H1 (cell line): Measurements from ENCODE around the gene DPEP3. TPM values are rescaled to one million over a fixed set of nuclear protein-coding genes. Genes with fewer than 3 reads are reported as not detected.

Experiments used
- CTCF ChIA-PET: fragments of 300-600 bp; sonication (Branson Sonifier 250); formaldehyde crosslinking; loops from one replicate; lab custom pipeline; 2021; ENCODE audit not compliant: partially characterized antibody; lab: Charles Lee
- POLR2A ChIA-PET: fragments of 300-600 bp; sonication (Branson Sonifier 250); formaldehyde crosslinking; loops from one replicate; lab custom pipeline; 2021; ENCODE audit warnings: inconsistent platforms; ENCODE audit not compliant: partially characterized antibody; lab: Charles Lee
- DNase-seq, 2 experiments: peaks; one replicate each; pipeline versions ENCODE4 v3.0.0 to v3.0.0-alpha.2; 2010 to 2022; ENCODE audit warnings: low spot score in 2 of 2, low read depth in 1 of 2, mixed read lengths in 1 of 2
- FAIRE-seq: peaks from 2 replicates; lab custom pipeline; 2011; peaks lifted over from hg19 to GRCh38; lab: Jason Lieb, UNC
- H2AFZ ChIP-seq: 2 replicates; pipeline ENCODE4 v1.8.1; 2012; ENCODE audit warnings: low read length, inconsistent platforms
- H2AK5ac ChIP-seq: 2 replicates; pipeline ENCODE4 v1.6.1; 2013; ENCODE audit warnings: low read depth, low read length
- H2BK120ac ChIP-seq: replicated peaks from 2 replicates; pipeline ENCODE3; 2013; ENCODE audit warnings: low read depth, low read length, inconsistent platforms
- H2BK12ac ChIP-seq: 2 replicates; pipeline ENCODE4 v1.6.1; 2013; ENCODE audit warnings: low read depth, low read length
- H2BK15ac ChIP-seq: 2 replicates; pipeline ENCODE4 v1.6.1; 2013; ENCODE audit warnings: low read length
- H2BK20ac ChIP-seq: 2 replicates; pipeline ENCODE4 v1.6.1; 2013; ENCODE audit warnings: low read length
- H2BK5ac ChIP-seq: 2 replicates; pipeline ENCODE4 v1.6.1; 2013; ENCODE audit warnings: low read depth, low read length
- H3K14ac ChIP-seq: 2 replicates; pipeline ENCODE4 v1.6.1; 2013; ENCODE audit warnings: inconsistent platforms; ENCODE audit not compliant: insufficient read length
- H3K18ac ChIP-seq: 2 replicates; pipeline ENCODE4 v1.6.1; 2013; ENCODE audit warnings: low read length; ENCODE audit errors: extremely low read depth
- H3K23ac ChIP-seq: 2 replicates; pipeline ENCODE4 v1.6.1; 2013; ENCODE audit warnings: inconsistent platforms; ENCODE audit not compliant: insufficient read length
- H3K23me2 ChIP-seq: 2 replicates; pipeline ENCODE4 v1.6.1; 2013; ENCODE audit warnings: low read depth, low read length
- H3K27ac ChIP-seq: 2 replicates; pipeline ENCODE4 v1.6.1; 2011; ENCODE audit warnings: low read depth, low read length, inconsistent platforms
- H3K27me3 ChIP-seq, 4 experiments: replicated peaks in 1 of 4; 1 replicate in 1 of 4; 2 replicates in 3 of 4; pipeline versions ENCODE4 v1.6.1 to v1.8.1; 2011 to 2013; ENCODE audit warnings: low read length in 3 of 4, mild to moderate bottlenecking in 3 of 4, inconsistent platforms in 2 of 4, mixed read lengths in 2 of 4, moderate library complexity in 1 of 4; ENCODE audit not compliant: control insufficient read depth in 3 of 4, insufficient read depth in 3 of 4; ENCODE audit errors: extremely low read depth in 1 of 4
- H3K36me3 ChIP-seq, 4 experiments: 2 replicates each; pipeline versions ENCODE4 v1.6.1 to v1.8.1; 2011 to 2013; ENCODE audit warnings: mild to moderate bottlenecking in 4 of 4, low read length in 3 of 4, moderate library complexity in 2 of 4, control low read depth in 1 of 4, inconsistent platforms in 1 of 4; ENCODE audit not compliant: insufficient read depth in 4 of 4, control insufficient read depth in 2 of 4
- H3K4ac ChIP-seq: replicated peaks from 2 replicates; pipeline ENCODE3; 2013; ENCODE audit warnings: low read length, low read depth, mixed read lengths, inconsistent platforms; ENCODE audit not compliant: insufficient read length
- H3K4me1 ChIP-seq, 4 experiments: replicated peaks in 1 of 4; 1 replicate in 1 of 4; 2 replicates in 3 of 4; pipeline versions ENCODE4 v1.6.1 to v1.8.1; 2011 to 2013; ENCODE audit warnings: low read length in 3 of 4, inconsistent platforms in 2 of 4, mixed read lengths in 1 of 4; ENCODE audit not compliant: insufficient read depth in 4 of 4, control insufficient read depth in 3 of 4
- H3K4me2 ChIP-seq, 2 experiments: 2 replicates each; pipeline versions ENCODE4 v1.6.1 to v1.8.1; 2011 to 2013; ENCODE audit warnings: low read depth in 2 of 2, low read length in 2 of 2, control low read depth in 1 of 2, inconsistent platforms in 1 of 2, mild to moderate bottlenecking in 1 of 2; ENCODE audit not compliant: insufficient read depth in 1 of 2
- H3K4me3 ChIP-seq, 4 experiments: fragments of 200-600, 300-600 bp in 1 of 4; sonication (generic), shearing (Covaris generic), sonication (Bioruptor Twin) in 1 of 4; 2 replicates each; pipeline versions ENCODE4 v1.5.1 to v1.8.1; 2011 to 2016; ENCODE audit warnings: low read length in 4 of 4, low read depth in 3 of 4, control low read depth in 2 of 4, inconsistent platforms in 2 of 4, mild to moderate bottlenecking in 2 of 4, mixed read lengths in 1 of 4, moderate library complexity in 1 of 4; ENCODE audit not compliant: insufficient read depth in 2 of 4; ENCODE audit errors: extremely low read depth in 1 of 4
- H3K56ac ChIP-seq: replicated peaks from 2 replicates; pipeline ENCODE3; 2013; ENCODE audit warnings: low read depth, mild to moderate bottlenecking, mixed read lengths, low read length, inconsistent platforms; ENCODE audit not compliant: insufficient read length
- H3K79me1 ChIP-seq: 2 replicates; pipeline ENCODE4 v1.6.1; 2013; ENCODE audit warnings: low read depth, low read length, control low read depth
- H3K79me2 ChIP-seq, 2 experiments: 2 replicates each; pipeline versions ENCODE4 v1.6.1 to v1.8.1; 2012 to 2013; ENCODE audit warnings: low read length in 2 of 2, mild to moderate bottlenecking in 2 of 2, inconsistent platforms in 1 of 2; ENCODE audit not compliant: insufficient read depth in 2 of 2, control insufficient read depth in 1 of 2
- H3K9ac ChIP-seq, 4 experiments: replicated peaks in 1 of 4; 1 replicate in 1 of 4; 2 replicates in 3 of 4; pipeline versions ENCODE4 v1.6.1 to v1.8.1; 2011 to 2013; ENCODE audit warnings: low read depth in 3 of 4, low read length in 3 of 4, control low read depth in 2 of 4, mild to moderate bottlenecking in 2 of 4, moderate library complexity in 2 of 4, inconsistent platforms in 1 of 4; ENCODE audit errors: extremely low read depth in 1 of 4
- H3K9me3 ChIP-seq, 2 experiments: 2 replicates each; pipeline versions ENCODE4 v1.6.1 to v1.8.1; 2012 to 2013; ENCODE audit warnings: mild to moderate bottlenecking in 2 of 2, moderate library complexity in 2 of 2, control low read depth in 1 of 2, inconsistent platforms in 1 of 2, low read depth in 1 of 2, low read length in 1 of 2, mixed read lengths in 1 of 2; ENCODE audit not compliant: insufficient read depth in 2 of 2
- H4K20me1 ChIP-seq, 2 experiments: replicated peaks in 1 of 2; 2 replicates each; pipeline versions ENCODE3 to v1.8.1; 2011 to 2013; ENCODE audit warnings: inconsistent platforms in 2 of 2, low read length in 2 of 2, mild to moderate bottlenecking in 1 of 2; ENCODE audit not compliant: insufficient read depth in 2 of 2, control insufficient read depth in 1 of 2
- H4K5ac ChIP-seq: 2 replicates; pipeline ENCODE4 v1.6.1; 2013; ENCODE audit warnings: low read length, low read depth, mixed read lengths, inconsistent platforms; ENCODE audit not compliant: insufficient read length
- H4K8ac ChIP-seq: 2 replicates; pipeline ENCODE4 v1.8.0; 2013; ENCODE audit warnings: mild to moderate bottlenecking, moderate library complexity, low read length, inconsistent platforms; ENCODE audit not compliant: insufficient read depth; ENCODE audit errors: extremely low read depth
- H4K91ac ChIP-seq: replicated peaks from 2 replicates; pipeline ENCODE3; 2013; ENCODE audit warnings: low read length, mixed read lengths, inconsistent platforms; ENCODE audit not compliant: insufficient read length
- CHD1 ChIP-seq: IDR thresholded peaks from 2 replicates; pipeline ENCODE4 v1.6.1; 2012; ENCODE audit warnings: low read depth, low read length, improper control_type of control experiment
- CTBP2 ChIP-seq: IDR thresholded peaks from 2 replicates; pipeline ENCODE4 v1.7.0; 2011; ENCODE audit warnings: borderline replicate concordance, mild to moderate bottlenecking, moderate library complexity, mixed read lengths, low read length; ENCODE audit not compliant: insufficient read depth, insufficient read length
- E2F6 ChIP-seq: IDR thresholded peaks from 2 replicates; pipeline ENCODE4 v1.6.1; 2012; ENCODE audit warnings: inconsistent platforms
- GABPA ChIP-seq: IDR thresholded peaks from 2 replicates; pipeline ENCODE4 v1.6.1; 2011; ENCODE audit warnings: mild to moderate bottlenecking, low read length, moderate library complexity, borderline replicate concordance; ENCODE audit not compliant: insufficient read depth
- GTF2F1 ChIP-seq: IDR thresholded peaks from 2 replicates; pipeline ENCODE4 v1.6.1; 2012; ENCODE audit warnings: low read depth, low read length, improper control_type of control experiment, borderline replicate concordance
- JUN ChIP-seq: IDR thresholded peaks from 2 replicates; pipeline ENCODE4 v1.6.1; 2011; ENCODE audit warnings: low read depth, mild to moderate bottlenecking, improper control_type of control experiment, low read length
- JUND ChIP-seq: IDR thresholded peaks from 2 replicates; pipeline ENCODE4 v1.6.1; 2011; ENCODE audit warnings: mild to moderate bottlenecking, improper control_type of control experiment, low read length
- KDM5A ChIP-seq: fragments of 200-600 bp; IDR thresholded peaks from 2 replicates; pipeline ENCODE4 v1.7.1; 2012; ENCODE audit warnings: mild to moderate bottlenecking, low read length, inconsistent platforms, mixed read lengths
- MAX ChIP-seq: IDR thresholded peaks from 2 replicates; pipeline ENCODE4 v1.6.1; 2012; ENCODE audit warnings: inconsistent platforms
- NANOG ChIP-seq: IDR thresholded peaks from 2 replicates; pipeline ENCODE4 v1.6.1; 2011; ENCODE audit warnings: low read length, low read depth, mild to moderate bottlenecking, inconsistent platforms; ENCODE audit not compliant: insufficient read depth, poor library complexity, severe bottlenecking
- NRF1 ChIP-seq: IDR thresholded peaks from 2 replicates; pipeline ENCODE4 v1.6.1; 2011; ENCODE audit warnings: mild to moderate bottlenecking, low read depth, low read length, improper control_type of control experiment
- SIX5 ChIP-seq: IDR thresholded peaks from 2 replicates; pipeline ENCODE4 v1.6.1; 2011; ENCODE audit warnings: mild to moderate bottlenecking, low read depth, low read length
- WGBS, 2 experiments: shearing (Covaris generic) in 1 of 2; methylation state at CpG; one replicate each; pipeline versions ENCODE4 v1.1.6 to v1.1.7; 2013 to 2015; ENCODE audit warnings: low lambda C conversion rate in 2 of 2, mixed read lengths in 2 of 2, inconsistent platforms in 1 of 2, low coverage in 1 of 2, missing lambda C conversion rate in 1 of 2; ENCODE audit not compliant: insufficient replicate concordance in 2 of 2, insufficient coverage in 1 of 2, insufficient read length in 1 of 2; ENCODE audit errors: extremely low coverage in 1 of 2, missing lambda C conversion rate in 1 of 2; 5-methylcytosine and 5-hydroxymethylcytosine counted together
- polyA plus RNA-seq, 7 experiments: library from polyadenylated mRNA; depleted of rRNA in 3 of 7; stranded (reverse) in 5 of 7; unstranded in 2 of 7; fragments of >200 nt in 5 of 7; fragments of 200-250 nt in 2 of 7; gene quantifications; 1 replicate in 5 of 7; 2 replicates in 1 of 7; 4 replicates in 1 of 7; pipeline versions ENCODE4 v1.2.1 to v1.2.3, GENCODE V29; 2011 to 2013; ENCODE audit warnings: missing spikeins in 2 of 7, mixed read lengths in 2 of 7
- total RNA-seq: library from RNA; stranded (reverse); fragmentation: NEBNext Ultra II Directional; extraction: Animal tissue kit (Norgen Biotek cat#: 25700); gene quantifications from 2 replicates; pipeline ENCODE4 v1.2.1, GENCODE V29; 2021

DPEP3 gene
- total and polyA plus RNA-seq, 2 of the 8 experiments (the other 6 are each of a cell fraction or from before 2014, with no cell fraction given): 6.5 to 9.9 TPM

GRCh38 chr16:67977005-67977404 is 3.3 kb downstream of the DPEP3 start:
- H2BK15ac ChIP-seq: no peak overlapping the region
- H2BK5ac ChIP-seq: no peak overlapping the region
- no peak overlapping the region for H3K4ac ChIP-seq
- POLR2A ChIA-PET: interaction anchor here (1.4 to 1.8 kb wide), 2 partner anchors 10 to 108 kb away, joined by 5 read pairs; partner anchors contain the start of gene NFATC3
- WGBS, 2 experiments: 92% methylated on average over 5 of the region's 5 CpGs; no CpG with 5 or more reads in 1 of the 2 experiments
- H3K23ac ChIP-seq: no peak overlapping the region
- no peak overlapping the region for H3K56ac ChIP-seq
- no peak overlapping the region for H4K91ac ChIP-seq
- H3K79me2 ChIP-seq: no peaks in the 10 kb centered on the region
- H3K36me3 ChIP-seq: no peaks in the 10 kb centered on the region; a peak in 1 of 8 replicates
- H3K79me1 ChIP-seq: no peaks in the 10 kb centered on the region
- no peak overlapping the region for H3K4me2 ChIP-seq
- no peak overlapping the region for H3K4me3 ChIP-seq
- H3K23me2 ChIP-seq: no peaks in the 10 kb centered on the region
- no peak for FAIRE-seq
- CTCF ChIA-PET: interaction anchor here (0.6 to 2.7 kb wide), 5 partner anchors 8 to 64 kb away, joined by 3 to 10 read pairs (median 3); no protein-coding TSS in a partner anchor
- no peak overlapping the region for H3K18ac ChIP-seq
- H3K4me1 ChIP-seq: peaks cover 0 to 4% (median 0%) of the 10 kb centered on the region in 4 experiments; a peak in 3 of 7 replicates
- no peak overlapping the region for H4K8ac ChIP-seq
- no peak overlapping the region for H2AFZ ChIP-seq
- no peak overlapping the region for H4K5ac ChIP-seq
- no peak overlapping the region for H3K14ac ChIP-seq
- no peaks in the 10 kb centered on the region for H4K20me1 ChIP-seq
- no peak overlapping the region for H2AK5ac ChIP-seq
- H2BK20ac ChIP-seq: no peak overlapping the region
- no peak overlapping the region for H3K27ac ChIP-seq
- no peak overlapping the region for H3K9ac ChIP-seq
- no peak overlapping the region; the same call in 1 of the 2 replicates for H2BK12ac ChIP-seq
- no peak overlapping the region for H2BK120ac ChIP-seq
- no peak for DNase-seq
- peaks cover 0 to 2% (median 0%) of the 10 kb centered on the region in 4 experiments; a peak in 2 of 7 replicates for H3K27me3 ChIP-seq
- no peaks in the 10 kb centered on the region; a peak in 1 of 4 replicates for H3K9me3 ChIP-seq
- no peak for TF ChIP-seq JUN
- no peak for TF ChIP-seq KDM5A
- no peak for TF ChIP-seq GTF2F1
- TF ChIP-seq CHD1: no peak
- no peak for TF ChIP-seq JUND
- no peak for TF ChIP-seq MAX
- TF ChIP-seq NRF1: no peak
- no peak for TF ChIP-seq NANOG
- TF ChIP-seq GABPA: no peak
- no peak for TF ChIP-seq SIX5
- TF ChIP-seq CTBP2: no peak
- TF ChIP-seq E2F6: no peak
